ENCODE results near the gene ANKS6. TPM values are rescaled to one million over a fixed set of nuclear protein-coding genes. Genes with fewer than 3 reads are reported as not detected.

Gene ANKS6
- total and polyA plus RNA-seq, 10 of the 15 experiments (the other 5 are each of a cell fraction or from before 2014, with no cell fraction given): 2.0 to 16.2 (median 6.1) TPM

- TF ChIP-seq RBBP5 (conservative IDR thresholded peaks at IDR 0.05) (no peak), RAD21 (IDR thresholded peaks at IDR 0.05; ENCODE audit: insufficient read depth, low read depth, low read length) (no peak), CREM (IDR thresholded peaks at IDR 0.05; ENCODE audit: low read depth) (no peak)
These were observed 69.6 kb downstream of the ANKS6 start (continued) for GRCh38 chr9:98726735-98727134.

DNA sequence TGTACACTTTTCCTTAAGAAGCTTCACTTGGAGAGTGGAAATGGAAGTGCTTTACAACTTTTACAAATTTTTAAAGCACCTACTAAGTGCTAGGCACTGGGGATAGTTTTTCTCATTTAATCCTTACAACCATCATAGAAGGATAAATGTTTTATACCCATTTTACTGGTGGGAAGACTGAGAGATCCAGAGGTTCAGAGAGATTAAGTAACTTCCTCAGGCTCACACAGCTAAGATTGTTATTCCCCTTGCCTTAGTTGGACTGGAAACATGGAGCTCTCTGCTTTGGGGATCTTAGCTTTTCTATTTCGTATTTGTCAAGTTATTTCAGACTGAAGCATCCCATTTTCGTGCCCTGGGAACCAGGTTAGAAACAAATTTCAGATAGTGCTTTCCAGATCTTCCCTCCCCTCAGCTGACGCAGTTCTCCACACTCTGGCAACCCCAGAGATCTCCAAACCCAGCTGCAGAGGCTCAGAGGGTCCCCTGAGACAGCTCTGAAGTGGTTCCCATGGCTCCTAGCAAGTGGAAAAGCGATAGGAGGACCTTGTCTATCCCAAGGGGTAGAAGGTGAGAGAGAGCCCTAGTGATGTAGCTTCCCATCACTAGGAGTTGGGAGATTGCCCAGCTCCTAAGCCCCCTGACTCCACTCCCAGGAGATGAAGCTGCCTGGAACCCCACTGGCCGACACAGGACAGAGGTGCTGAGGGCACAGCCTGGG is 71.4 kb downstream of the ANKS6 start:
- Histone ChIP-seq H3K79me2 (ENCODE audit: control insufficient read depth, insufficient read depth, low read length) (no peaks in the 10 kb centered on the region), H4K20me1 (ENCODE audit: control insufficient read depth, insufficient read depth) (no peaks in the 10 kb centered on the region), H3K9ac (ENCODE audit: control insufficient read depth, insufficient read depth, low read length) (no peak overlapping the region), H3K27me3 (replicated peaks in 1 of 2; ENCODE audit: control insufficient read depth in 2 of 2, insufficient read depth in 2 of 2, low read length in 1 of 2) (peaks cover 2 to 4% of the 10 kb centered on the region in 2 experiments; a peak in 3 of 4 replicates), H3K9me3 (replicated peaks; ENCODE audit: control insufficient read depth, insufficient read depth, low read length) (no peaks in the 10 kb centered on the region), H2AFZ (ENCODE audit: control insufficient read depth, low read depth, low read length) (no peak overlapping the region), H3K36me3 (ENCODE audit: control insufficient read depth in 2 of 2, insufficient read depth in 2 of 2, low read length in 1 of 2) (no peaks in the 10 kb centered on the region), H3K4me2 (ENCODE audit: control insufficient read depth, insufficient read depth) (no peak overlapping the region), H3K4me1 (ENCODE audit: control insufficient read depth, insufficient read depth, low read length) (no peaks in the 10 kb centered on the region), H3K4me3 (no peak overlapping the region), H3K27ac (ENCODE audit: control insufficient read depth, insufficient read depth) (no peak overlapping the region)
- intact Hi-C loops (cut with micrococcal nuclease; ENCODE audit: unreplicated experiment) (no loop called here), in situ Hi-C loops (cut with MboI) (no loop called here)
- FAIRE-seq: no peak
- no TSS peak for BruUV-seq (replicated peaks)
- CTCF ChIA-PET: interaction anchor here (0.9 to 1.3 kb wide), 2 partner anchors 20 to 188 kb away, joined by 3 to 4 read pairs; no protein-coding TSS in a partner anchor
- no peak for ATAC-seq
- SMC1A ChIA-PET (ENCODE audit: uncharacterized antibody, unreplicated experiment): no interaction called here
- DNase-seq (ENCODE audit: low read depth, low spot score): no peak
- POLR2A ChIA-PET: no interaction called here
- WGBS (ENCODE audit: insufficient coverage, insufficient replicate concordance, low lambda C conversion rate, missing lambda C conversion rate): 3% methylated on average over 5 of the region's 5 CpGs
- RAD21 ChIA-PET (ENCODE audit: unreplicated experiment): no interaction called here
- TF ChIP-seq, protein P1, sequence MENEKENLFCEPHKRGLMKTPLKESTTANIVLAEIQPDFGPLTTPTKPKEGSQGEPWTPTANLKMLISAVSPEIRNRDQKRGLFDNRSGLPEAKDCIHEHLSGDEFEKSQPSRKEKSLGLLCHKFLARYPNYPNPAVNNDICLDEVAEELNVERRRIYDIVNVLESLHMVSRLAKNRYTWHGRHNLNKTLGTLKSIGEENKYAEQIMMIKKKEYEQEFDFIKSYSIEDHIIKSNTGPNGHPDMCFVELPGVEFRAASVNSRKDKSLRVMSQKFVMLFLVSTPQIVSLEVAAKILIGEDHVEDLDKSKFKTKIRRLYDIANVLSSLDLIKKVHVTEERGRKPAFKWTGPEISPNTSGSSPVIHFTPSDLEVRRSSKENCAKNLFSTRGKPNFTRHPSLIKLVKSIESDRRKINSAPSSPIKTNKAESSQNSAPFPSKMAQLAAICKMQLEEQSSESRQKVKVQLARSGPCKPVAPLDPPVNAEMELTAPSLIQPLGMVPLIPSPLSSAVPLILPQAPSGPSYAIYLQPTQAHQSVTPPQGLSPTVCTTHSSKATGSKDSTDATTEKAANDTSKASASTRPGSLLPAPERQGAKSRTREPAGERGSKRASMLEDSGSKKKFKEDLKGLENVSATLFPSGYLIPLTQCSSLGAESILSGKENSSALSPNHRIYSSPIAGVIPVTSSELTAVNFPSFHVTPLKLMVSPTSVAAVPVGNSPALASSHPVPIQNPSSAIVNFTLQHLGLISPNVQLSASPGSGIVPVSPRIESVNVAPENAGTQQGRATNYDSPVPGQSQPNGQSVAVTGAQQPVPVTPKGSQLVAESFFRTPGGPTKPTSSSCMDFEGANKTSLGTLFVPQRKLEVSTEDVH (IDR thresholded peaks at IDR 0.05; ENCODE audit: low read depth, partially characterized antibody): no peak
- TF ChIP-seq ZNF384 (IDR thresholded peaks at IDR 0.05; ENCODE audit: borderline replicate concordance, low read depth, low read length): no peak
- no peak for TF ChIP-seq TAF1 (IDR thresholded peaks at IDR 0.05; ENCODE audit: borderline replicate concordance, low read depth, low read length)
- TF ChIP-seq DPF2 (IDR thresholded peaks at IDR 0.05): no peak
- no peak for TF ChIP-seq IKZF2 (IDR thresholded peaks at IDR 0.05)
- no peak for TF ChIP-seq TCF12 (IDR thresholded peaks at IDR 0.05; ENCODE audit: low read depth, low read length)
- no peak for TF ChIP-seq MYB (IDR thresholded peaks at IDR 0.05; ENCODE audit: borderline replicate concordance, low read depth, low read length)
- TF ChIP-seq BCL11A (IDR thresholded peaks at IDR 0.05; ENCODE audit: low read depth, low read length): no peak
- no peak for TF ChIP-seq LARP7 (IDR thresholded peaks at IDR 0.05)
- TF ChIP-seq, protein P2, sequence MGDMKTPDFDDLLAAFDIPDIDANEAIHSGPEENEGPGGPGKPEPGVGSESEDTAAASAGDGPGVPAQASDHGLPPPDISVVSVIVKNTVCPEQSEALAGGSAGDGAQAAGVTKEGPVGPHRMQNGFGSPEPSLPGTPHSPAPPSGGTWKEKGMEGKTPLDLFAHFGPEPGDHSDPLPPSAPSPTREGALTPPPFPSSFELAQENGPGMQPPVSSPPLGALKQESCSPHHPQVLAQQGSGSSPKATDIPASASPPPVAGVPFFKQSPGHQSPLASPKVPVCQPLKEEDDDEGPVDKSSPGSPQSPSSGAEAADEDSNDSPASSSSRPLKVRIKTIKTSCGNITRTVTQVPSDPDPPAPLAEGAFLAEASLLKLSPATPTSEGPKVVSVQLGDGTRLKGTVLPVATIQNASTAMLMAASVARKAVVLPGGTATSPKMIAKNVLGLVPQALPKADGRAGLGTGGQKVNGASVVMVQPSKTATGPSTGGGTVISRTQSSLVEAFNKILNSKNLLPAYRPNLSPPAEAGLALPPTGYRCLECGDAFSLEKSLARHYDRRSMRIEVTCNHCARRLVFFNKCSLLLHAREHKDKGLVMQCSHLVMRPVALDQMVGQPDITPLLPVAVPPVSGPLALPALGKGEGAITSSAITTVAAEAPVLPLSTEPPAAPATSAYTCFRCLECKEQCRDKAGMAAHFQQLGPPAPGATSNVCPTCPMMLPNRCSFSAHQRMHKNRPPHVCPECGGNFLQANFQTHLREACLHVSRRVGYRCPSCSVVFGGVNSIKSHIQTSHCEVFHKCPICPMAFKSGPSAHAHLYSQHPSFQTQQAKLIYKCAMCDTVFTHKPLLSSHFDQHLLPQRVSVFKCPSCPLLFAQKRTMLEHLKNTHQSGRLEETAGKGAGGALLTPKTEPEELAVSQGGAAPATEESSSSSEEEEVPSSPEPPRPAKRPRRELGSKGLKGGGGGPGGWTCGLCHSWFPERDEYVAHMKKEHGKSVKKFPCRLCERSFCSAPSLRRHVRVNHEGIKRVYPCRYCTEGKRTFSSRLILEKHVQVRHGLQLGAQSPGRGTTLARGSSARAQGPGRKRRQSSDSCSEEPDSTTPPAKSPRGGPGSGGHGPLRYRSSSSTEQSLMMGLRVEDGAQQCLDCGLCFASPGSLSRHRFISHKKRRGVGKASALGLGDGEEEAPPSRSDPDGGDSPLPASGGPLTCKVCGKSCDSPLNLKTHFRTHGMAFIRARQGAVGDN (IDR thresholded peaks at IDR 0.05): no peak
- TF ChIP-seq SMAD5 (IDR thresholded peaks at IDR 0.05; ENCODE audit: low read depth): no peak
- no peak for TF ChIP-seq FOXK2 (IDR thresholded peaks at IDR 0.05)
- TF ChIP-seq RFX5 (IDR thresholded peaks at IDR 0.05; ENCODE audit: low read depth, low read length): no peak
